GM21360 (cell line): ENCODE results near the gene TMEM126A.
"Not testable (repeated sequence)": the region's sequence is repeated elsewhere in the genome, so short reads cannot be mapped to it uniquely, and the experiment has no call there.

ENCODE experiments used
- ATAC-seq: cut with Tn5 transposase; IDR thresholded peaks from one replicate; pipeline ENCODE4 v1.9.1; 2021; ENCODE audit warnings: mild to moderate bottlenecking, moderate library complexity; ENCODE audit not compliant: unreplicated experiment

Gene TMEM126A

GRCh38 chr11:85647604-85648299 lies at the start of gene TMEM126A:
Gene TMEM126A (plus strand): TSS chr11:85647967. CDS start chr11:85650256, 2,289 bp downstream.
- ATAC-seq = peak; percentile 99

GRCh38 chr11:85599083-85599482 lies 48.7 kb upstream of the TMEM126A start:
- ATAC-seq = no peak

GRCh38 chr11:85602526-85603213 lies 45.1 kb upstream of the TMEM126A start:
- no peak for ATAC-seq

- ATAC-seq = no peak
Observed at GRCh38 chr11:85603220-85603619, 44.5 kb upstream of the TMEM126A start.

- ATAC-seq = not testable (repeated sequence)
Observed at GRCh38 chr11:85606237-85606636, 41.5 kb upstream of the TMEM126A start.

- ATAC-seq = not testable (repeated sequence)
Observed at GRCh38 chr11:85608621-85609020, 39.1 kb upstream of the TMEM126A start.

GRCh38 chr11:85609286-85609685 lies 38.5 kb upstream of the TMEM126A start:
- not testable (repeated sequence) for ATAC-seq

GRCh38 chr11:85611643-85612042 lies 36.1 kb upstream of the TMEM126A start:
- not testable (repeated sequence) for ATAC-seq

- no peak for ATAC-seq
Observed at GRCh38 chr11:85619499-85619898, 28.3 kb upstream of the TMEM126A start.

- ATAC-seq = no peak
Observed at GRCh38 chr11:85620256-85620655, 27.5 kb upstream of the TMEM126A start.

GRCh38 chr11:85626496-85626895 lies 21.3 kb upstream of the TMEM126A start:
- no peak for ATAC-seq

GRCh38 chr11:85627332-85627997 lies 20.3 kb upstream of the TMEM126A start, which contains the start of gene DLG2:
Gene DLG2 (minus strand): TSS chr11:85627344.
- peak; percentile 0 for ATAC-seq

GRCh38 chr11:85627998-85628770 lies 19.6 kb upstream of the TMEM126A start, which contains the start of gene TMEM126B:
Gene TMEM126B (plus strand): TSS chr11:85628593. CDS start chr11:85628608, 15 bp downstream.
- ATAC-seq = peak; percentile 99

GRCh38 chr11:85628771-85629341 lies 18.9 kb upstream of the TMEM126A start:
- ATAC-seq = peak; percentile 0

GRCh38 chr11:85634747-85635146 lies 13.0 kb upstream of the TMEM126A start:
- ATAC-seq = no peak

GRCh38 chr11:85643191-85643614 lies 4.6 kb upstream of the TMEM126A start:
- ATAC-seq = no peak

- ATAC-seq = no peak
Observed at GRCh38 chr11:85647078-85647477, 689 bp upstream of the TMEM126A start.

- no peak for ATAC-seq
Observed at GRCh38 chr11:85651118-85651517, 3.4 kb downstream of the TMEM126A start.

GRCh38 chr11:85652786-85653447 lies 5.2 kb downstream of the TMEM126A start:
- no peak for ATAC-seq

GRCh38 chr11:85654343-85654742 lies 6.6 kb downstream of the TMEM126A start:
- not testable (repeated sequence) for ATAC-seq
